ENCODE data around the gene SPOCK1. TPM values are rescaled to one million over a fixed set of nuclear protein-coding genes. Genes with fewer than 3 reads are reported as not detected.

The SPOCK1 gene
- total and polyA plus RNA-seq, 5 experiments from 2014 or later = not detected

DNA sequence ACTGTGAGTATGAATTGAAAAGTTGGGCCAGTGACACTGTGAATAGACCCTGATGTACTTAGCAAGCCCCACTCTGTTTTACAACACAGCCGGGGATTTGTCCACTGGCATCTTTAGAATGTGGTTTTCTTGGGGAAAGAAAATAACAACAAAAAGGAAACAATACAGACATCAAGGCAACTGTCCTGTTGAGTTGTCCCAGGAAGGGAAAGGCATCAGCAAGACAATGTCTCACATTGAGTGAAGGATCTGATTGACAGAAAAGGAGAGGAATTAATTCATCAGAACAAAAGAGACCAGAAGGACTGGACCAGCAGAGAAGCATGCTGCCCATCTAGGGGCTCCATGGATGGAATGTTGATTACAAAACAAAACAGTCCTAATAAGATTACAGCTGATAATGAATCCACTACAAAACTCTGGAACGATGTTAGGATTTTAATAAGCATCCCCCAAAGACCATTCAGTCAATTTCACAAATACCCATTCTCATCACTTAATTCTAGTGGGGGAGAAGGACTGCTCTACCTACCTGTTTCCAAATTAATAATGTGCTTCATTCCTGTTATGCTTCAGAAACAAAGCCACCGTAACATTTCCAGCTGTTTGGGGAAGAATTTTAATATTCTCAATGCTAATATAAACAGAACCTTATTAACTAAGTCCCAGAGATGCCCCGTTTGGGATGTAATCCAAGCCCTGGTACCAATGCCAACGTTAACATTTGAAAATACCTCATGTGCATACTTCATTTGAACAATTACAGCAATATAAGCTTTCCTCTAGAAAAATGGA is 298.0 kb downstream of the SPOCK1 start:
- no peak overlapping the region for H3K27ac Mint-ChIP-seq
- POLR2A ChIA-PET = no interaction called here
- H3K27me3 Mint-ChIP-seq = peaks cover 2 to 27% (median 7%) of the 10 kb centered on the region in 5 donors
- no peak overlapping the region for H3K4me3 Mint-ChIP-seq
- no peak for DNase-seq
- no peak for ATAC-seq
- peaks cover 0 to 5% (median 0%) of the 10 kb centered on the region in 4 donors for H3K4me1 Mint-ChIP-seq
- H3K9me3 Mint-ChIP-seq = peaks cover 0 to 5% (median 0%) of the 10 kb centered on the region in 9 donors
- no peaks in the 10 kb centered on the region for H3K36me3 Mint-ChIP-seq

DNA sequence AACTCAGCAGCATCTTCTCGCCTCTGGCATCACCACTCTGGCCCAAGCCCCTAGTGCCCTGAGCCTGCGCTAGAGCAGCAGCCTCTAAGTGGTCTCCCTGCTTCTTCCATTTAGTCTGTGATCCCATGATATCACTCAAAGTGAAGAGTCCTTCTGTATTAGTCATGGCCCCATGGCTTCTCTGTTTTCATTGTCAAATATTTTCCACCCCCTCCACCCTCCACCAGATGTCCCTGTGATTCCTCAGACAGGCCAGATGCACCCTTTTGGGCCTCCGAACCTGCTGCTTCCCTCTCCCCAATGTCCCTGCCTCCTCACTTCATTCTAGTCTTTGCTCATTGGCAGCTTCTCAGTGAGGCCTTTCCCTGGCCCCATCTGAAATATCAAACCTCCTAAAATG is 299.2 kb downstream of the SPOCK1 start:
- Mint-ChIP-seq H3K4me3 (no peak overlapping the region), H3K27me3 (peaks cover 1 to 18% (median 7%) of the 10 kb centered on the region in 5 donors), H3K27ac (no peak overlapping the region), H3K36me3 (no peaks in the 10 kb centered on the region), H3K9me3 (peaks cover 0 to 5% (median 0%) of the 10 kb centered on the region in 9 donors), H3K4me1 (peaks cover 0 to 5% (median 0%) of the 10 kb centered on the region in 4 donors)
- POLR2A ChIA-PET = no interaction called here
- no peak for ATAC-seq
- no peak for DNase-seq

DNA sequence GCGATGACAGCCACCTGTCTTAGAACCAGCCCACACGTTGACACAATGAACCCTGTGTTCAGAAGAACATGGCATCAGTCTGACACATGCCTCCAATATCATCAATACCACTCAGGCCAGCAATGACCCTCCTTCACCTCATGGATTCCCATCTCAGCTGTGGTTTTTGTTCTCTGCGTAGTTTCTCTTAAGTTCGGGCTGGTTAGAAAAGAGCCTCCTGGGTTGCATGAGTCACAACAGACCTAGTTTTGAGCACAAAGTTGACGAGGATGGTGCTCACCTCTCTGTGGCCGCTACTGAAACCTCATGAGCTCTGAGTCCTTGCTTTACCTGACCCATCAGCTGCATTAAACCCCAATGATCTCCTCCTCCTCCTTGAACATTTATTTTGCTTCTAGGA is 299.9 kb downstream of the SPOCK1 start:
- Mint-ChIP-seq H3K9me3 (peaks cover 0 to 5% (median 0%) of the 10 kb centered on the region in 9 donors), H3K36me3 (no peaks in the 10 kb centered on the region), H3K4me1 (peaks cover 0 to 5% (median 0%) of the 10 kb centered on the region in 4 donors), H3K27me3 (peaks cover 0 to 14% (median 1%) of the 10 kb centered on the region in 5 donors), H3K4me3 (no peak overlapping the region), H3K27ac (no peak overlapping the region)
- DNase-seq (no peak), ATAC-seq (no peak)
- POLR2A ChIA-PET = no interaction called here

DNA sequence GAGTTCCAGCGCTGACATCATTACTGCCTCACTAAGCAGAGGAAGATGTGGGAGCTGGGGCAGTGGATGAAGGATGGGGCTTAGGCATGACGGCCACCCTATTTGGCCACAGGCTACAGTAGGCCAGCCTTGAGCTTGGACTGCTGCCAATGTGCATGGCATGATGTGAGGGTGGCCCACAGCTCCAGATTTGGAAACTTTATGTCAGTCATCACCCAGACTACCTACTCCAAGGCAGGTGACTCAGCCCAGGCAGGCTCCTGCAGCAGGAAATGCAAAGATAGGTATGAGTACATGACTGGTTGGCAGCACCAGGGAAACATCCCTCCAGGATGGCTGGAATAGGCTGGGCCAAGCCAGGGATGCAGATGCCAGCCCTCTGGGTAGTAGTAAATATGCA is 303.6 kb downstream of the SPOCK1 start:
- H3K27ac Mint-ChIP-seq = no peak overlapping the region
- no peak overlapping the region for H3K4me3 Mint-ChIP-seq
- peaks cover 0 to 14% (median 0%) of the 10 kb centered on the region in 5 donors for H3K27me3 Mint-ChIP-seq
- H3K36me3 Mint-ChIP-seq = no peaks in the 10 kb centered on the region
- POLR2A ChIA-PET = no interaction called here
- H3K9me3 Mint-ChIP-seq = peaks cover 0 to 5% (median 0%) of the 10 kb centered on the region in 9 donors
- ATAC-seq (no peak), DNase-seq (no peak)
- H3K4me1 Mint-ChIP-seq = peaks cover 0 to 5% (median 0%) of the 10 kb centered on the region in 4 donors

DNA sequence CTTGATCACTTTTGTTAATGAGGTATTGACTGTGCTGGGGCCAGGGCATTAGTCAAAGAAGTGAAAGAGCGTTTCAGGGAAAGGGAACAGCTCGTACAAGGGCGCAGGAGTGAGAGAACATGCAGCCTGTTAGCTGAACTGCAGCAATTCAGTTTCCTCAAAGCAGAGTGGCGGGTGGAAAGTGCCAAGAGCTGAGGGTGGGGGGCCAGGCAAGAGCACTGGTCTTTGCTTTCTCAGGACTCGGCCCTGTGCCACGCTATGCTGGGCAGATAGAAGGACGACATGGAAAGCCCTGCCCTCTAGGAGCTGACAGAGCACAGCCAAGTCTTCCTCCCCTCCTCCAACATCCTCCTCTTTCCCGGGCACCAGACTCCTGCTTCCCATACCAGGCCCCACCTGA is 304.8 kb downstream of the SPOCK1 start:
- Mint-ChIP-seq H3K36me3 (no peaks in the 10 kb centered on the region), H3K27ac (no peak overlapping the region), H3K4me3 (no peak overlapping the region), H3K27me3 (peaks cover 0 to 8% (median 0%) of the 10 kb centered on the region in 5 donors), H3K9me3 (peaks cover 0 to 3% (median 0%) of the 10 kb centered on the region in 9 donors), H3K4me1 (no peaks in the 10 kb centered on the region)
- POLR2A ChIA-PET = no interaction called here
- DNase-seq (no peak), ATAC-seq (no peak)

DNA sequence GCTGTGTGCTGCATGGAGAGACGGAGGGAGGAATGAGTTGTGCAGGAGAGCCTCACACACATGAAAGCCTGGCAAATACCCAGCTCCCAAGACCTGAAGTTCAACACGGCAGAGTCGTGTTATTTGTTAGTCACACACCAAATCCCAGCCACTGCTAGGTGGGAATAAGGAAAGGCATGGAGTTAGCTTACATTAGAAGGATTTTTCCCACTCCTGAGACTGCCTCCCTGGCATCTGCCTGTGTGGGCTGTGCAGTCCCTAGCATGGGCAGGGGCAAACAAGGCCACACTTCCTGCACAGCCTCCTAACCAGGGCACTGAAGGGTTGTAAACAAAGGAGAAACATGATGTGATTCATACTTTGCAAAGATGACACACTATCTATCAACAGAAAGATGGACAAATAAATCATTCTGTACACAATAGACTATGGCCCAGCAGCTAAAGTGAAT is 306.8 kb downstream of the SPOCK1 start:
- no peak overlapping the region for H3K27ac Mint-ChIP-seq
- peaks cover 0 to 3% (median 0%) of the 10 kb centered on the region in 9 donors for H3K9me3 Mint-ChIP-seq
- H3K4me1 Mint-ChIP-seq = no peaks in the 10 kb centered on the region
- no peak for ATAC-seq
- no peaks in the 10 kb centered on the region for H3K36me3 Mint-ChIP-seq
- POLR2A ChIA-PET = no interaction called here
- peaks cover 0 to 10% (median 2%) of the 10 kb centered on the region in 5 donors for H3K27me3 Mint-ChIP-seq
- no peak for DNase-seq
- no peak overlapping the region for H3K4me3 Mint-ChIP-seq

DNA sequence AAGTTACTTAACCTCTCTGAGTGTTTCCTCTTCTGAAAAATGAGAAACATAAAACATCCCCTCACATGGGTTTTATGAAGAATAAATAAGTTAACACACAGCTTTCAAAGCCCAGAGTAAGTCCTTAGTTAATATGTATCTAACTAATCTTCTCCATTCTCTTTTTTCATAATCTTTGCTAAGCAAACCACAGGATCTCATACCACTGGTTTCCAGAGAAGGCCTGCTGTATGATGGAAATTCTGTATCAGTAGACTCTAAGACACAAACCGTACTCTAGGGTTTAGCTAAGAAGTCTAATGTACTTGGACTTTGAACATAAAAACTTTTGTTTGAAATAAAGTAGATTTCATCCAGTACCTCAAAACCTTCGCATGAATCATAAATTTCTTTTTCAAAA is 307.9 kb downstream of the SPOCK1 start:
- Mint-ChIP-seq H3K9me3 (peaks cover 0 to 2% (median 0%) of the 10 kb centered on the region in 9 donors), H3K27me3 (peaks cover 0 to 12% (median 0%) of the 10 kb centered on the region in 5 donors), H3K4me1 (no peaks in the 10 kb centered on the region), H3K27ac (no peak overlapping the region), H3K4me3 (no peak overlapping the region), H3K36me3 (no peaks in the 10 kb centered on the region)
- ATAC-seq = no peak
- POLR2A ChIA-PET = no interaction called here
- DNase-seq = no peak

DNA sequence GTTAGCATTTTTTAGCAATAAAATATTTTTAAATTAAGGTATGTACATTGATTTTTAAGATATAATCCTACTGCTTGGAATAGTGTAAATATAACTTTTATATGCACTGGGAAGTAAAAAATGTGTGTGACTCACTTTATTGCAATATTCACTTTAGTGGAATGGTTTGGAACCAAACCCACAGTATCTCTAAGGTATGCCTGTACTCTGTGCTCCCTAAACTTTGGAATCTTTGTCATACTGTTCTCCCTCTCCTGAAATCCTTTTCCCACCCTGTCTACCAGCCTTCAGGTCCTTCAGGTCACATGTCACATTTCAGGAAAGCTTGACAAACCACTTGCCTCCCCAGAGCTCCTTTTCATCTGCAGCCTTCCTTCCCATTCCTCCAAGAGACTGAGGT is 308.7 kb downstream of the SPOCK1 start:
- H3K4me1 Mint-ChIP-seq = no peaks in the 10 kb centered on the region
- H3K27me3 Mint-ChIP-seq = peaks cover 0 to 11% (median 0%) of the 10 kb centered on the region in 5 donors
- H3K4me3 Mint-ChIP-seq = no peak overlapping the region
- no peak overlapping the region for H3K27ac Mint-ChIP-seq
- H3K9me3 Mint-ChIP-seq = peaks cover 0 to 2% (median 0%) of the 10 kb centered on the region in 9 donors
- H3K36me3 Mint-ChIP-seq = no peaks in the 10 kb centered on the region
- ATAC-seq = no peak
- no peak for DNase-seq
- POLR2A ChIA-PET = no interaction called here

DNA sequence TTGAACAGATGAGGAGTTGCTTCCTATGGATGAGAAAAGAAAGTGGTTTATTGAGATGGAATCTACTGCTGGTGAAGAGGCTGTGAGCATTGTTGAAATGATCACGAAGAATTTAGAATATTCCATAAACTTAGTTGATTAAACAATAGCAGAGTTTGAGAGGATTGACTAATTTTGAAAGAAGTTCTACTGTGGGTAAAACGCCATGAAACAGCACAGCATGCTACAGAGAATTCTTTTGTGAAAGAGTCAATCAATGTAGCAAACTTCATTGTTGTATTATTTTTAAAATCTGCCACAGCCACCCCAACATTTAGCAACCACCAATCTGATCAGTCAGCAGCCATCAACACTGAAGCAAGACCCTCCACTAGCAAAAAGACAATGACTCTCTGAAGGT is 309.1 kb downstream of the SPOCK1 start:
- Mint-ChIP-seq H3K4me1 (no peaks in the 10 kb centered on the region), H3K27me3 (peaks cover 0 to 11% (median 0%) of the 10 kb centered on the region in 5 donors), H3K36me3 (no peaks in the 10 kb centered on the region), H3K4me3 (no peak overlapping the region), H3K9me3 (peaks cover 0 to 2% (median 0%) of the 10 kb centered on the region in 9 donors), H3K27ac (no peak overlapping the region)
- ATAC-seq = no peak
- no peak for DNase-seq
- POLR2A ChIA-PET = no interaction called here

DNA sequence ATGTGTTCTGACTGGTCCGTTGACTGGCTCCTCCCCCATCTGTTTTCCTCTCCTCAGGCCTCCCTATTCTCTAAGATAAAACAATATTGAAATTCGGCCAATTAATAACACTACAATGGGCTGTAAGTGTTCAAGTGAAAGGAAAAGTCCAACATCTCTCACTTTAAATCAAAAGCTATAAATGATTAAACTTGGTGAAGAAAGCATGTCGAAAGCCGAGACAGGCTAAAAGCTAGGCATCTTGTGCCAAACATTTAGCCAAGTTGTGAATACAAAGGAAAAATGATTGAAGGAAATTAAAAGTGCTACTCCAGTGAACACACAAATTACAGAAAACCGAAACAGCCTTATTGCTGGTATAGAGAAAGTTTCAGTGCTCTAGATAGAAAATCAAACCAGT is 310.6 kb downstream of the SPOCK1 start:
- no peak overlapping the region for H3K4me3 Mint-ChIP-seq
- H3K36me3 Mint-ChIP-seq = no peaks in the 10 kb centered on the region
- H3K4me1 Mint-ChIP-seq = no peaks in the 10 kb centered on the region
- DNase-seq (no peak), ATAC-seq (no peak)
- H3K9me3 Mint-ChIP-seq = peaks cover 0 to 3% (median 0%) of the 10 kb centered on the region in 9 donors
- peaks cover 0 to 11% (median 0%) of the 10 kb centered on the region in 5 donors for H3K27me3 Mint-ChIP-seq
- POLR2A ChIA-PET = no interaction called here
- no peak overlapping the region for H3K27ac Mint-ChIP-seq

DNA sequence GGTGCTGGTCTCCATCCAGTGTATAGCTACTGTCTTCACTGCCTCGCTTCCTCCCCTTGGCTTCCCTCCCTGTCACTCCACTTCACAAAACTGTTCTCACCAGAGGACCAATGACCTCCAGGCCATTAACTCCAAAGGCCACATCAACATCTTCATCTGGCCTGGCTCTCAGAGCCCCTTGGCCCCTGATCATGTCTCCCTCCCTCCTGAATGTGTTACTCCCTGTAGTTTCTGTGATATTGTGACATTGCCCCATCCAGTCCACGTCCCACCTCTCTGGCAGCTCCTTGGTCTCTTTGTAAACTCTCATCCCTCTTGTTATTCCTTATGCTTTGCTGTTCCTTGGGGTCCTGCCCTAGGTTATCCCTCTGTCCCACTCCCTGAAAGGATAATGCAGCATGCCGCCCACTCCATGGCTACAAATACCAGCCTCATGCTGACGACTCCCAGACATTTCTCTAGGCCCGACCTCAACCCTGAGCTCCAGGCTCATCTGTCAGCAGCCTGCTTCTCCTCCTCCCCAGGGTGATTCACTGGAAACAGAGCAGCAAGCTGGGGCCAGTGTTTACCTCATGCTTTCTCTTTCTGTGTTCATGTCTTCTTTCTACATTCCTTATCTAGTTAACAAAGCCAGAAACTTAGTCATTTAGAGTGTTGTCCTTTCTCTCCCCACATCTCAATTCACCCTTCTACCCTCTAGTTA is 312.2 kb downstream of the SPOCK1 start:
- no peak for DNase-seq
- no peak for ATAC-seq
- H3K9me3 Mint-ChIP-seq = peaks cover 0 to 3% (median 0%) of the 10 kb centered on the region in 9 donors
- H3K27ac Mint-ChIP-seq = no peak overlapping the region
- H3K27me3 Mint-ChIP-seq = peaks cover 0 to 20% (median 0%) of the 10 kb centered on the region in 5 donors
- POLR2A ChIA-PET = no interaction called here
- H3K4me1 Mint-ChIP-seq = no peaks in the 10 kb centered on the region
- H3K36me3 Mint-ChIP-seq = no peaks in the 10 kb centered on the region
- H3K4me3 Mint-ChIP-seq = no peak overlapping the region

DNA sequence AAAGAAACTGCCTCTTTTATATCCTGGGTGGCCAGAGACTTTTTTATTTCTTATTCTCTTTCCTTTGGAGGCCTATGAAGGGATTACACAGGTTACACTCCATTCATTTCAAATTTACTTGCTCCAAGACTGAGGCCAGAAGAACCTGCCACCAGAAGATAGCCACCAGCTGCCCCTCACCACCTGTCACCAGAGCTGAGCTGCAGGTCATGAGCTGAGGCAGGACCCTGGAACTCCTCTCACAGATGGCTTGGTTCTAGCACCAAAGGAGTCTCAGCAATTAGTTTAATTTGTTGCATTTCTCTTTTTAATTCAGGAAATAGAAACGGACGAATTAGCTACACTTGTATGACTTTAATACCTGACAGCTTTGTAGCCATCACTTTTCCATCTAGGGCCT is 313.9 kb downstream of the SPOCK1 start:
- H3K36me3 Mint-ChIP-seq = no peaks in the 10 kb centered on the region
- H3K4me3 Mint-ChIP-seq = no peak overlapping the region
- POLR2A ChIA-PET = no interaction called here
- DNase-seq = no peak
- H3K27ac Mint-ChIP-seq = peak overlapping the region in 1 of 10 donors; percentile 7
- peaks cover 0 to 20% (median 0%) of the 10 kb centered on the region in 5 donors for H3K27me3 Mint-ChIP-seq
- H3K9me3 Mint-ChIP-seq = peaks cover 0 to 3% (median 0%) of the 10 kb centered on the region in 9 donors
- ATAC-seq = no peak
- H3K4me1 Mint-ChIP-seq = no peaks in the 10 kb centered on the region

DNA sequence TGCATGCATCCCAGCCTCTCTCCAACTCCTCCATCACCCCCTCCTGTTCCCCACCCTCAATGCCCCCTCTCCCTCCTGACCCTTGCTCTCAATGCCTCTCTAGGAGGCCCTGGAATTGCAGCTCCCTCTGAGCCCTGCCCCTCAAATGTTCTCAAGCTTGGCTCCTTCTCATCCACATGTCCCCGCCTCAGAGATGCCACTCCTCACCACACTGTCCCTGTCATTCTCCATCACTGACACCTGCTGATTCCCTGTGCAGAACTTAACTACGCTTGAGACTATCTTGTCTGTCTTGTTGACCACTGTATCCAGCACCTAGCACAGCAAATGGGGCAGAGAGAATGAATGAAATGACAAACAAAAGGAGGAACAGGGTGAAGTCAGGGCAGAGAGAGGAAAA is 314.4 kb downstream of the SPOCK1 start:
- peaks cover 0 to 20% (median 0%) of the 10 kb centered on the region in 5 donors for H3K27me3 Mint-ChIP-seq
- no peak overlapping the region for H3K4me3 Mint-ChIP-seq
- H3K36me3 Mint-ChIP-seq = no peaks in the 10 kb centered on the region
- H3K27ac Mint-ChIP-seq = no peak overlapping the region
- no peaks in the 10 kb centered on the region for H3K4me1 Mint-ChIP-seq
- DNase-seq = no peak
- POLR2A ChIA-PET = no interaction called here
- peaks cover 0 to 3% (median 0%) of the 10 kb centered on the region in 9 donors for H3K9me3 Mint-ChIP-seq
- ATAC-seq = no peak
